Measurements from ENCODE around the gene CCDC124. TPM values are rescaled to one million over a fixed set of nuclear protein-coding genes. Genes with fewer than 3 reads are reported as not detected.

The CCDC124 gene
- polyA plus RNA-seq, 1 donor (not counting 4 experiments of a cell fraction or from before 2014, with no cell fraction given): 58.7 TPM

DNA sequence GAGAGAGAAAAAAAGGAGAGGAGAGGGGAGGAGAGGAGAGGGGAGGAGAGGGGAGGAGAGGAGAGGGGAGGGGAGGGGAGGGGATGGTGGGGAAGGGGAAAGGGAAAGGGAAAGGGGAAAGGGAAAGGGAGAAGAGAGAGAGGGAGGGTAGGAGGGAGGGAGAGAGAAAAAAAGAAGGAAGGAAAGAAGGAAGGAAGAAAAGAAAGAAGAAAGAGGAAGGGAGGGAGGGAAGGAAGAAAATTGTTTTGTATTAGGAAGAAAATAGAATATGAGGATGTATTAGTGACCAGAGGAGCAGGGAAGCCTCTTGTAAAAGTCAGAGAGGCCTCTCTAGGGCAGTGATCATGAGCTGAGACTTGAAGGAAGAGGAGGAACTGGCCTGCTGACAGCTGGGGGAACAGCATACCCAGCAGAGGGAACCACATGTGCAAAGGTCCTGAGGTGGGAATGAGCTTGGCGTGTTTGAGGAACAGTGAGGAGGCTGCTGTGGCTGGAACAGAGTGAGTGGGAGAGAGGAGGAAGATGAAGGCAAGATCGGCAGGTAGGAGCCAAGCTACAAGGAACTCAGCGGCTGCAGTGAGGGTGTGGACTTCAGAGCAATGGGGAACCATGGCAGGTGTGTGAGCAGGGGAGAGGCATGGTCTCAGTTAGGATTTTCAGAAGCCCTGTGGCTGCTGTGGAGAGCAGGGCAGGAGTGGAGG is 24.5 kb downstream of the CCDC124 start:
- no peak for FAIRE-seq
- H3K27me3 ChIP-seq (ENCODE audit: control insufficient read depth, extremely low read depth, insufficient read depth, low read length): peaks cover 25% of the 10 kb centered on the region
- dilution Hi-C loops (cut with MboI; ENCODE audit: extremely low pct_ligation_motif_present, low sequenced_read_pairs): no loop called here

DNA sequence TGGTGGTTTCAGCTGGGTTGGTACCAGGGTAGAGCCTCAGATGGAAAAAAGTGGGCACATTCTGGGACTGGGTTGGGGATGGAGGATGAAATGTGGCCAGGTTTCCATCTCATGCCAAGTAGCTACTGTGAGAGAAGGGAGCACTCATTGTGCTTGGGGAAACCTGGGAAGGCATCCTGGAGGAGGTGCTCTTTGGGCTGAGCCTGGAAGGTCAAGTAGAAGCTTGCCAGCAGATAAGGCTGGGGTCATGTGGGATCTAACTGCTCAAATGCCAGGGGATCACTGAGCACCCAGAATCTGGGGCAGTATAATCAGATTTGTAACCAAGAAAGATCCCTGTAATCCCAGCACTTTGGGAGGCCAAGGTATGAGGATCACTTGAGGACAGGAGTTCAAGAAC is 25.1 kb downstream of the CCDC124 start:
- dilution Hi-C loops (cut with MboI; ENCODE audit: extremely low pct_ligation_motif_present, low sequenced_read_pairs): no loop called here
- H2AFZ ChIP-seq (ENCODE audit: control insufficient read depth, low read length): no peak overlapping the region
- no peak overlapping the region for H3K27ac ChIP-seq (ENCODE audit: control insufficient read depth, insufficient read depth, low read length)
- no peaks in the 10 kb centered on the region for H3K79me2 ChIP-seq (ENCODE audit: control insufficient read depth, insufficient read depth, low read length)
- H3K4me3 ChIP-seq (ENCODE audit: control insufficient read depth in 2 of 3, extremely low read depth in 1 of 3, insufficient read depth in 2 of 3, low read depth in 1 of 3, low read length in 3 of 3): no peak overlapping the region
- H3K4me2 ChIP-seq (ENCODE audit: control insufficient read depth, extremely low read depth, insufficient read depth, low read depth, low read length): no peak overlapping the region
- DNase-seq (ENCODE audit: low read depth, low spot score): no peak
- no peaks in the 10 kb centered on the region for H3K36me3 ChIP-seq (ENCODE audit: control insufficient read depth in 2 of 2, extremely low read depth in 1 of 2, insufficient read depth in 2 of 2, low read length in 2 of 2)
- H4K20me1 ChIP-seq (ENCODE audit: control insufficient read depth, extremely low read depth, insufficient read depth, low read length): no peaks in the 10 kb centered on the region
- H3K9me1 ChIP-seq (ENCODE audit: control insufficient read depth, extremely low read depth, insufficient read depth, low read length): no peaks in the 10 kb centered on the region
- FAIRE-seq: no peak
- H3K9me3 ChIP-seq (ENCODE audit: control insufficient read depth, low read depth, low read length): no peaks in the 10 kb centered on the region
- peaks cover 19% of the 10 kb centered on the region for H3K27me3 ChIP-seq (ENCODE audit: control insufficient read depth, extremely low read depth, insufficient read depth, low read length)
- TF ChIP-seq EZH2 (IDR thresholded peaks at IDR 0.05; ENCODE audit: low read length): no peak
- TF ChIP-seq, protein P1, sequence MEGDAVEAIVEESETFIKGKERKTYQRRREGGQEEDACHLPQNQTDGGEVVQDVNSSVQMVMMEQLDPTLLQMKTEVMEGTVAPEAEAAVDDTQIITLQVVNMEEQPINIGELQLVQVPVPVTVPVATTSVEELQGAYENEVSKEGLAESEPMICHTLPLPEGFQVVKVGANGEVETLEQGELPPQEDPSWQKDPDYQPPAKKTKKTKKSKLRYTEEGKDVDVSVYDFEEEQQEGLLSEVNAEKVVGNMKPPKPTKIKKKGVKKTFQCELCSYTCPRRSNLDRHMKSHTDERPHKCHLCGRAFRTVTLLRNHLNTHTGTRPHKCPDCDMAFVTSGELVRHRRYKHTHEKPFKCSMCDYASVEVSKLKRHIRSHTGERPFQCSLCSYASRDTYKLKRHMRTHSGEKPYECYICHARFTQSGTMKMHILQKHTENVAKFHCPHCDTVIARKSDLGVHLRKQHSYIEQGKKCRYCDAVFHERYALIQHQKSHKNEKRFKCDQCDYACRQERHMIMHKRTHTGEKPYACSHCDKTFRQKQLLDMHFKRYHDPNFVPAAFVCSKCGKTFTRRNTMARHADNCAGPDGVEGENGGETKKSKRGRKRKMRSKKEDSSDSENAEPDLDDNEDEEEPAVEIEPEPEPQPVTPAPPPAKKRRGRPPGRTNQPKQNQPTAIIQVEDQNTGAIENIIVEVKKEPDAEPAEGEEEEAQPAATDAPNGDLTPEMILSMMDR (optimal IDR thresholded peaks at IDR 0.05 in 1 of 3, IDR thresholded peaks at IDR 0.05 in 1 of 3, conservative IDR thresholded peaks at IDR 0.05 in 1 of 3; ENCODE audit: extremely low read depth in 1 of 3, insufficient read depth in 2 of 3, low read length in 3 of 3): no peak
- no peak overlapping the region for H3K9ac ChIP-seq (ENCODE audit: control insufficient read depth, extremely low read depth, insufficient read depth, low read length)
- no peaks in the 10 kb centered on the region for H3K4me1 ChIP-seq (ENCODE audit: control insufficient read depth, extremely low read depth, insufficient read depth, low read length)

More for the DNA sequence above, 24.5 kb downstream of the CCDC124 start:
- no peak overlapping the region for H3K4me2 ChIP-seq (ENCODE audit: control insufficient read depth, extremely low read depth, insufficient read depth, low read depth, low read length)
- no peaks in the 10 kb centered on the region for H4K20me1 ChIP-seq (ENCODE audit: control insufficient read depth, extremely low read depth, insufficient read depth, low read length)
- no peaks in the 10 kb centered on the region for H3K79me2 ChIP-seq (ENCODE audit: control insufficient read depth, insufficient read depth, low read length)
- H3K9me3 ChIP-seq (ENCODE audit: control insufficient read depth, low read depth, low read length): no peaks in the 10 kb centered on the region
- no peaks in the 10 kb centered on the region for H3K36me3 ChIP-seq (ENCODE audit: control insufficient read depth in 2 of 2, extremely low read depth in 1 of 2, insufficient read depth in 2 of 2, low read length in 2 of 2)
- no peaks in the 10 kb centered on the region for H3K4me1 ChIP-seq (ENCODE audit: control insufficient read depth, extremely low read depth, insufficient read depth, low read length)
- TF ChIP-seq, protein P1 (optimal IDR thresholded peaks at IDR 0.05 in 1 of 3, IDR thresholded peaks at IDR 0.05 in 1 of 3, conservative IDR thresholded peaks at IDR 0.05 in 1 of 3; ENCODE audit: extremely low read depth in 1 of 3, insufficient read depth in 2 of 3, low read length in 3 of 3): no peak
- no peak for TF ChIP-seq EZH2 (IDR thresholded peaks at IDR 0.05; ENCODE audit: low read length)
- no peak overlapping the region for H3K27ac ChIP-seq (ENCODE audit: control insufficient read depth, insufficient read depth, low read length)
- no peak overlapping the region for H2AFZ ChIP-seq (ENCODE audit: control insufficient read depth, low read length)
- H3K9ac ChIP-seq (ENCODE audit: control insufficient read depth, extremely low read depth, insufficient read depth, low read length): no peak overlapping the region
- H3K9me1 ChIP-seq (ENCODE audit: control insufficient read depth, extremely low read depth, insufficient read depth, low read length): no peaks in the 10 kb centered on the region
- no peak overlapping the region for H3K4me3 ChIP-seq (ENCODE audit: control insufficient read depth in 2 of 3, extremely low read depth in 1 of 3, insufficient read depth in 2 of 3, low read depth in 1 of 3, low read length in 3 of 3)
- DNase-seq (ENCODE audit: low read depth, low spot score): no peak
